HEK293T (cell line): ENCODE measurements around the gene VWCE.
"Not testable (repeated sequence)": the region's sequence is repeated elsewhere in the genome, so short reads cannot be mapped to it uniquely, and the experiment has no call there.

Source experiments
- CTCF ChIA-PET: fragments of 350-600 bp; formaldehyde crosslinking; extraction: SDS; loops from one replicate; lab custom pipeline; 2021; ENCODE audit warnings: antibody characterized with exemption, inconsistent platforms; lab: Yijun Ruan, JAX
- POLR2A ChIA-PET: fragments of 350-600 bp; formaldehyde crosslinking; extraction: SDS; loops from one replicate; lab custom pipeline; 2020; ENCODE audit warnings: antibody characterized with exemption, inconsistent platforms; lab: Yijun Ruan, JAX
- DNase-seq: peaks from one replicate; pipeline ENCODE4 v3.0.0; 2012; ENCODE audit warnings: mixed read lengths; ENCODE audit errors: extremely low spot score

VWCE gene

GRCh38 chr11:61231585-61231984, 63.5 kb downstream of the VWCE start:
- DNase-seq, CTCF ChIA-PET, POLR2A ChIA-PET: not testable (repeated sequence)

GRCh38 chr11:61231033-61231432, 64.1 kb downstream of the VWCE start:
- POLR2A ChIA-PET, CTCF ChIA-PET: not testable (repeated sequence)

DNA sequence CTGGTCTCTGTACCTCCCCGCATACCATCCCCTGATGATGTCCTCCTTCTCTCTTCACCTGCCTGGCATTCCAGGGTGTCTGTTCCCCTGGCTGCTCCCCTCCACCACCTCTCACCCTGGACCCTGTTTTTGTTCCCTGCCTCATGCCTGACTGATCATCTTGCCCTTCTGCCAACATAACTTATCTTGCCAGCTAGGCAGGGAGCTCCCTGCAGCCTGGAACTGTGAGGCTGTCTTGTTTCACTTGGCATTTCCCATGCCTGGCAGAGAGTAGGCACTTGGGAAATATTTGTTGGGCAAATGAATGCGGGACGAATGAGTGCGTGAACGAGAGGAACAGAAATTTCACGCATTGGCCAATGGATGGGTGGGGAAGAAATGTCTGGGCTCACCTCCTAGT, 65.7 kb downstream of the VWCE start:
- CTCF ChIA-PET, POLR2A ChIA-PET, DNase-seq: not testable (repeated sequence)

More at GRCh38 chr11:61231033-61231432, 64.1 kb downstream of the VWCE start:
- DNase-seq, result not testable (repeated sequence)

GRCh38 chr11:61226457-61227137, 68.5 kb downstream of the VWCE start:
- DNase-seq, CTCF ChIA-PET, POLR2A ChIA-PET: not testable (repeated sequence)

GRCh38 chr11:61222692-61223091, 72.4 kb downstream of the VWCE start:
- POLR2A ChIA-PET, DNase-seq, CTCF ChIA-PET: not testable (repeated sequence)

- CTCF ChIA-PET, DNase-seq, POLR2A ChIA-PET: not testable (repeated sequence)
These were observed 73.1 kb downstream of the VWCE start, which contains the start of gene PGA4 for GRCh38 chr11:61222047-61222446. Gene PGA4, plus strand, starts transcription at chr11:61222347. Its CDS starts 54 bp downstream, at chr11:61222401.

- CTCF ChIA-PET, POLR2A ChIA-PET: not testable (repeated sequence)
These were observed 76.1 kb downstream of the VWCE start for GRCh38 chr11:61219016-61219415.

DNA sequence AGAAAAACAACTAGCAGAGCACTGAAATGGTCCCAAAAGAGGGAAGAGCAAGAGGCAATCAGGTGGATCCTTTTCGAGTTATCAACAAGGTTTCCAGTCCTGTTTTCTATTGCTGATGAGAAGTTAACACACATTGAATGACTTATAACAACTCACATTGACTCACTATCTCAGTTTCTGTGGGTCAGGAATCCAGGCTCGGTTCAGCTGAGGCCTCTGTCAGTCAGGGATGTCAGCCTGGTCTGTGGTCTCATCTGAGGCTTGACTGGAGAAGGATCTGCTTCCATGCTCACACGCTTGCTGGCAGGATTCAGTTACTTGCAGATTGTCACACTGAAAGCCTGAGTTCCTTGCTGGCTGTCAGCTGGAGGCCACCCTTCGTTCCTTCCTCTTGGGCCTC, 76.8 kb downstream of the VWCE start:
- CTCF ChIA-PET, POLR2A ChIA-PET: not testable (repeated sequence)

More at GRCh38 chr11:61219016-61219415, 76.1 kb downstream of the VWCE start:
- DNase-seq, result not testable (repeated sequence)

GRCh38 chr11:61213711-61214324, 81.3 kb downstream of the VWCE start:
- POLR2A ChIA-PET, DNase-seq, CTCF ChIA-PET: not testable (repeated sequence)

More for the DNA sequence above, 76.8 kb downstream of the VWCE start:
- DNase-seq, result not testable (repeated sequence)

GRCh38 chr11:61212202-61212601, 82.9 kb downstream of the VWCE start:
- CTCF ChIA-PET, POLR2A ChIA-PET: not testable (repeated sequence)

DNA sequence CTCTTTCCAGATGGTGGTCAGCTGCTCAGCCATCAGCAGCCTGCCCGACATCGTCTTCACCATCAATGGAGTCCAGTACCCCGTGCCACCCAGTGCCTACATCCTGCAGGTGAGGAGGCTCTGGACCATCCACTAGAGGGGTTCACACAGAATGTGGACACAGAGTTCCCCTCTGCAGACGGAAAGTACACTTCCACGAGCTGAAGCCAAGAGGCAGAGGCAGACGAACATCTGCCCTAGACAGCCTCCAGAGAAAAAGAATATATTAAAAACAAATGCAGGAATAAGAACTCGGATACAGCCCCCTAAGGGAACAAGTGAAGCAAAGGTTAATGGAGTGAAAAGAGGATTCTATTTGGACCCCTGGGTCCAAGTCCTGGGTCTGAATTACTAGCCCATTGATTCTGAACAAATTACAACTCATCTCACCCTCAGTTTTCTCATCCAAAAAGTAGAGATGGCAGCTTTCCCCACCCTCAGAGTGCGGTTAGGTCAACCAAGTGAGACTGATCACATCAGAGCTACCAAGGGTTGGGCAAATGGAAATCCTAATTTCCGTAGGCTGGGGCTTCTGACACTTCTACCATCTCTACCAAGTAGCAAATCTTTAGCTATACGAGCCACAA, 83.7 kb downstream of the VWCE start:
- POLR2A ChIA-PET, result not testable (repeated sequence)

More at GRCh38 chr11:61212202-61212601, 82.9 kb downstream of the VWCE start:
- not testable (repeated sequence) for DNase-seq

DNA sequence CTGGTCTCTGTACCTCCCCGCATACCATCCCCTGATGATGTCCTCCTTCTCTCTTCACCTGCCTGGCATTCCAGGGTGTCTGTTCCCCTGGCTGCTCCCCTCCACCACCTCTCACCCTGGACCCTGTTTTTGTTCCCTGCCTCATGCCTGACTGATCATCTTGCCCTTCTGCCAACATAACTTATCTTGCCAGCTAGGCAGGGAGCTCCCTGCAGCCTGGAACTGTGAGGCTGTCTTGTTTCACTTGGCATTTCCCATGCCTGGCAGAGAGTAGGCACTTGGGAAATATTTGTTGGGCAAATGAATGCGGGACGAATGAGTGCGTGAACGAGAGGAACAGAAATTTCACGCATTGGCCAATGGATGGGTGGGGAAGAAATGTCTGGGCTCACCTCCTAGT, 84.5 kb downstream of the VWCE start:
- CTCF ChIA-PET, result not testable (repeated sequence)

More for the DNA sequence above, 83.7 kb downstream of the VWCE start:
- CTCF ChIA-PET, DNase-seq: not testable (repeated sequence)

More for the DNA sequence above, 84.5 kb downstream of the VWCE start:
- DNase-seq, POLR2A ChIA-PET: not testable (repeated sequence)
